GM18909 (cell line): Measurements from ENCODE around the gene ZNF490.

Source experiments
- ATAC-seq: cut with Tn5 transposase; IDR thresholded peaks from one replicate; pipeline ENCODE4 v1.9.1; 2021; ENCODE audit warnings: mild to moderate bottlenecking; ENCODE audit not compliant: unreplicated experiment, poor library complexity

The ZNF490 gene

GRCh38 chr19:12546068-12546467 is 64.5 kb downstream of the ZNF490 start:
- no peak for ATAC-seq

- no peak for ATAC-seq
These were observed 65.3 kb downstream of the ZNF490 start for GRCh38 chr19:12545267-12545666.

DNA sequence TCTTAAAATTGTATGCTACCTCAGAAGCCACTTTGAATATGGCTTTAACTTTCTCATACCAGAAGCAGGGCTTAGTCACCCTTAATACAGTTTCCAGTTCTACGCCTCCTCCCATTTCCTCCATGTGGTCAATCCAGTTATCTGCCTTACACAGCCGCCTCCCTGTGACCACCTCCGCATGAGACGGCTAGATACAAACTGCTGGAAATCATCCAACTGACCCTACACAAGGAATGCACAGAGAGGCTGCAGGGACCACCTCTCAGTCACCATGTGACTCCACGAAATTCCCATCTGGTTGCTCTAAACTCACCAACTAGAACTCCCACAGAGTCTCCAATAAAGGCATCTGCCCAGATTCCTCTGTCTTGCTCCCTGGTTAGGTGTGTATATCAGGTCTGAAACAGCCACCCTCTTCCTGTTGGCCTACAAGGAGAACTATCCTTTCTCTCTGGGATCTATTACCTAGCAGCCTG is 66.2 kb downstream of the ZNF490 start:
- no peak for ATAC-seq

DNA sequence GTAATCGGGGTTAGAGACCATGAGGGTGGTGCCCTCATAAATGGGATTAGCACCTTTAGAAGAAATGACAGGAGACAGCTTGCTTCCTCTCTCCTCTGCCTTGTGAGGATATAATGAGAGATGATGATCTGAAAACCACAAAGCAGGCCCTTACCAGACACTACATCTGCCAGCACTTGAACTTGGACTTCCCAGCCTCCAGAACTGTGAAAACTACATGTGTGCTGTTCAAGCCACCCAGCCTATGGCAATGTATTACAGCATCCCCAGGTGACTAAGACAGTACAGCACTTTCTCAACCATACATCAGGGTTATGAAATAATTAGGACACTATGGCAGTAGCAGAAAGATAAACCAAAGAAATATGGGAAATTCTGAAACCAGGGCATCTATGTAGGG is 66.8 kb downstream of the ZNF490 start:
- no peak for ATAC-seq
